ENCODE results near the gene RNU1-2.
A peak's percentile ranks its signal among the peaks of the same experiment; 100 is the strongest.
"Not testable (repeated sequence)": the region's sequence is repeated elsewhere in the genome, so short reads cannot be mapped to it uniquely, and the experiment has no call there.

RNU1-2 gene

DNA sequence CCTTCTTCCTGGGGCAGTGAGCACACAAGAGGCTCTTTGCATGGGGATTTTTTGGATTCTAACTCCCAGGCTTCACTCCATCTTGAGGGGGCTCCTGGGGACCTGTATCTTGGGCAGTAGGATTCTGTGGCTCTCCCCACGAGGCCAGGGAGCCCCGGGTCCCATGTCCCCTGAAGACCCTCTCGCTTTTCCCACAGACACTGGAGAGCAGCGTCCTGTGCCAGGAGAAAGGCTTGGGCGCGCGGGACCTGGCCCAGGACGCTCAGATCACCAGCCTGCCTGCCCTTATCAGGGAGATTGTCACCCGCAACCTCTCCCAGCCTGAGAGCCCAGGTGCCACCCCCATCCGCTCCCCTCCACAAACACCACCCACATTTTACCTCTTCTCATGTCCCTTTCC lies 26.7 kb downstream of the RNU1-2 start:
- no peaks in the 10 kb centered on the region for H3K9me3 ChIP-seq
- H3K27me3 ChIP-seq (ENCODE audit: low read depth): no peaks in the 10 kb centered on the region
- no peak for DNase-seq (ENCODE audit: low spot score in 2 of 2)
- H3K36me3 ChIP-seq (replicated peaks): no peaks in the 10 kb centered on the region
- H3K4me3 ChIP-seq: no peak overlapping the region
- in situ Hi-C loops (cut with MboI; ENCODE audit: low sequenced_read_pairs): no loop called here
- peaks cover 7% of the 10 kb centered on the region for H3K4me1 ChIP-seq

DNA sequence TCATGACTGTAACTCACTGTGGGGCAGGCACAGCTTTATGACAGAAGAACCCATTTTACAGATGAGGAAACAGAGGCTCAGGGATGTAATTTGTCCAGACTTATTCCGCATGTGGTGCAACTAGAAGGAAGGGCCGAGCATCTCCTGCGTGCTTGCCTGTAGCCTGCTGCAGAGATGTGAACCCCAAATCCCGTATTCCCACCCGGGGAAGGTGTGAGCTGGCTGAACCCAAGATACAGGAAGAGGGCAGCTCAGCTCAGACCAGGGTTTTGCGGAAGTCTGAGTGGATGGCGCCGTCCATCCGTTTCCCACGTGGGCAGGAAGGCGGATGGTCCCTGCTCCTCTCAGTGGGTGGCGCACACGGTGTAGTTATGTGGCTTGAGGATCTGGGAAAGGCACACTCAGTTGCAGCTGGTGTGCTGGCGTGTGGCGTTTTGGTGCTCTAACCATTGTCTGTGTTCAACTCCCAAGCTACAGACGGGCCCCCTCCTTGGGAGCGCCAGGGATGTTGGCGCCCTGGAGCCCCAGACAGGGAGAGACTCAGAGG lies 27.2 kb downstream of the RNU1-2 start:
- no peak overlapping the region for H3K4me3 ChIP-seq

DNA sequence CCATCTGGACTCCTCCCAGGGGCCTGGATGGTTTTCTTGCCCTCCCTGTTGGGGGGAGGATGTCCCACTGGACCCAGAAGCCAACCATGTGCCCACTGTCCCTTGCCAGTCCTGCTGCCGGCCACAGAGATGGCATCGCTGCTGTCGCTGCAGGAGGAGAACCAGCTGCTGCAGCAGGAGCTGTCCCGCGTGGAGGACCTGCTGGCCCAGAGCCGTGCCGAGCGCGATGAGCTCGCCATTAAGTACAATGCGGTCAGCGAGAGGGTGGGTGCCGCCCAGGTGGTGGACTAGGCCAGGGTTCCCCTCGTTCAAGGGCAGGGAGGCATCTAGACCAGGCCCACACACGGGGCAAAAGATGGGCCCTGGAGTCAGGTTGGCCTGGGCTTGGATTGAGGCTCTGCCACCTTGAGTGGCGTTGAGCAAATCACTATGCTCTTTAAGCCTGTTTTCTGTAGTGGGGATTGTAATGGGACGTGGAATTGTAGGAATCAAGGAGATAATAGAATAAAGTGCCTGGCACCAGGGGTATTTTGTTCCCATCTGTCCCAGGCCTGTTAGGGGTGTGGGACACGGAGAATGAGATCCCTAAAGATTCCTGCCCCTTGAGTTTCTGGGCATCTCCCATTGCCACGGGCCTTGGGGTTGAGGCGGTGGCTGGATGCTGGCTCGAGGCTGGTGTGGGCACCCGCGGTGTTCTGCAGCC lies 28.6 kb downstream of the RNU1-2 start:
- H3K36me3 ChIP-seq (replicated peaks): no peaks in the 10 kb centered on the region
- in situ Hi-C loops (cut with MboI; ENCODE audit: low sequenced_read_pairs): no loop called here
- DNase-seq (ENCODE audit: low spot score in 2 of 2): no peak
- H3K9me3 ChIP-seq: no peaks in the 10 kb centered on the region
- peaks cover 7% of the 10 kb centered on the region for H3K4me1 ChIP-seq
- H3K27me3 ChIP-seq (ENCODE audit: low read depth): no peaks in the 10 kb centered on the region
- H3K4me3 ChIP-seq: no peak overlapping the region

More for the DNA sequence above, 27.2 kb downstream of the RNU1-2 start:
- in situ Hi-C loops (cut with MboI; ENCODE audit: low sequenced_read_pairs): no loop called here
- no peaks in the 10 kb centered on the region for H3K27me3 ChIP-seq (ENCODE audit: low read depth)
- no peaks in the 10 kb centered on the region for H3K36me3 ChIP-seq (replicated peaks)
- peaks cover 7% of the 10 kb centered on the region for H3K4me1 ChIP-seq
- H3K9me3 ChIP-seq: no peaks in the 10 kb centered on the region
- DNase-seq (ENCODE audit: low spot score in 2 of 2): no peak

DNA sequence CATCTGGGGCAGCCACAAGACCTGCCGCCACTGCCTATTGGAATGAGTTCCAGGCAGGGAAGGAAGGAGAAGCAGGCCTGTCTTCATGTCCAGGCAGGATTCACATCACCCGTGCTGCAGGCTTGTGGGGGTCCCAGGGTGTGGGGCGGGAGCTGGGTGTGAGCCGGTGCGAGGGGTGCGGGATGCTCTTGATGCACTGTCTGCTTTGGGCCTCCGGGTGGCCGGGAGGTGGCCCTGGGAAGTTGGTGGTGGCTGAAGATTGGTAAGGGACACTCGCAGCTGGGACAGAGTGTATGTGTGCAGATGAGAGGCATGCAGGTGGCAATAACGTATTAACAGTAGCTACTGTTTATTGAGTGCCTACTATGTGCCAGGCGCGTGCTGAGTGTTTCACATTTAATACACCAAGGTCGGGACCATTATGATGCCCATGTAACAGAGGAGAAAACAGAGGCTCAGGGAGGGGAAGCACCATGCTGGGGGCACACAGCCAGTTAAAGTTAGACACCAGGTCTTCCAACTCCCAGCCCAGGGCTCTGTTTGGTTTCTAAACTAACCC lies 29.2 kb downstream of the RNU1-2 start:
- no peaks in the 10 kb centered on the region for H3K9me3 ChIP-seq
- H3K4me1 ChIP-seq: peaks cover 7% of the 10 kb centered on the region
- no peak for DNase-seq (ENCODE audit: low spot score in 2 of 2)
- H3K27me3 ChIP-seq (ENCODE audit: low read depth): no peaks in the 10 kb centered on the region
- no peaks in the 10 kb centered on the region for H3K36me3 ChIP-seq (replicated peaks)
- H3K4me3 ChIP-seq: no peak overlapping the region
- in situ Hi-C loops (cut with MboI; ENCODE audit: low sequenced_read_pairs): no loop called here

DNA sequence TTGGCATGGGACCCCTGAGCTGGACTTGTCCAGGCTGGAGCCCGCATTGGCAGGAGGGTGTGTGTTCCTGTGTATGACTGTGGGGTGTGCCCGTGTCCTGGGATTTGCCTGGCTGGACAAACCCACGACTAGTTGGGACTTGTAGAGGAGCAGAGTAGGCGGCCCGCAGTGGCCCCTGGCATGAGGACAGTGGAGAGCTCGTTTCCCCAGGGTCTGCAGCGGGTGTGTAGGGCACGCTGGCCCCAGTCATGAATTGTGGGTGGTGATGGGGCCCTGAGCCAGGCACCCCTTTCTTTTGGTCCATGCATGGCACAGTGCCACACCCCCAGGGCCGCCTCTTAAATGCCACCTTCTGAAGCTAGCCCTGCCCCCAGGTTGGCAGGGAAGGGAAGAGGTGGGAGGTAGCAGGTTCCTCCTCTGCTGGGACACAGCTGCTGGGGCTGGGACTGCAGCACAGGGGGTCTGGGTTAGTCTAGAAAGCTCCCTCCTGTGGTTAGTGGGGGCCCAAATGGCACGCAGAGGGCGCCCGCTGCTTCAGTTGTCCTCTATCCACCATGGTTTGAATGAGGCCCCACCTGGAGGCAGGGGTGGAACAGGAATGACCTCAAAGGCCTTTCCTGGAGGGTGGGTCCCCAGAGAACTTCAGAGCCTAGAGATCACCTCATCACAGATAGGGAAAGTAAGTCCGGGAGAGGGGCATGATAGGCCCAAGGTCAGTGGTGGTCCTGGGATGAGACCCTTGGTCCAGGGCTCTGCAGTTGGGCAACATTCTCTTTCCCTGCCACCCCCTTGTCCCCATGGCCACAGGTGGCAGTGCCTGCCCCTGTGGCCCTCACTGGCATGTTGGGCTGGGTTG lies 30.1 kb downstream of the RNU1-2 start:
- in situ Hi-C loops (cut with MboI; ENCODE audit: low sequenced_read_pairs): no loop called here
- no peak for DNase-seq (ENCODE audit: low spot score in 2 of 2)
- H3K9me3 ChIP-seq: no peaks in the 10 kb centered on the region

GRCh38 chr1:16926491-16927073 lies 30.8 kb downstream of the RNU1-2 start:
- in situ Hi-C loops (cut with MboI; ENCODE audit: low sequenced_read_pairs): no loop called here
- DNase-seq (ENCODE audit: low spot score in 2 of 2): peak; percentile 70 to 75
- Histone ChIP-seq H3K27me3 (ENCODE audit: low read depth) (no peaks in the 10 kb centered on the region), H3K4me3 (no peak overlapping the region), H3K4me1 (peaks cover 7% of the 10 kb centered on the region), H3K9me3 (no peaks in the 10 kb centered on the region), H3K36me3 (replicated peaks) (no peaks in the 10 kb centered on the region)

More for the DNA sequence above, 30.1 kb downstream of the RNU1-2 start:
- no peaks in the 10 kb centered on the region for H3K36me3 ChIP-seq (replicated peaks)
- H3K4me3 ChIP-seq: no peak overlapping the region
- H3K27me3 ChIP-seq (ENCODE audit: low read depth): no peaks in the 10 kb centered on the region
- peaks cover 7% of the 10 kb centered on the region for H3K4me1 ChIP-seq

DNA sequence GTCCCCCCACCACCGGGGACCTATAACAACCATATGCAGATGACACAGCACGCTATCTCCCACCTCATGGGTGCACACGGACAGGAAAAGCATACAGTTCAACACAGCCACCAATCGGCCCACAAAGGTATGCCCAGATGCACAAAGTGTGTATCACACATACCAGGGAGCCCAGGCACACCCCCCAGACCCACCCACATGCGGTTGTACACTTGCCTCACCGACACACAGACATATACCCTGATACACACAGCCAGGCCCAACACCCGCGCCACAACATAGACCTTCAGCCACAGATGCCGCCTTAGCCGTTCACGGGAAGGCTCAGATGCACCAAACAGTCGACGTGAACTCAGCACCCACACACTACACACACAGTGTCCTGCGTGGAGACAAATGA lies 31.5 kb downstream of the RNU1-2 start:
- Histone ChIP-seq H3K9me3 (no peaks in the 10 kb centered on the region), H3K27me3 (ENCODE audit: low read depth) (no peaks in the 10 kb centered on the region), H3K4me1 (peaks cover 7% of the 10 kb centered on the region), H3K36me3 (replicated peaks) (no peaks in the 10 kb centered on the region), H3K4me3 (no peak overlapping the region)
- no peak for DNase-seq (ENCODE audit: low spot score in 2 of 2)
- in situ Hi-C loops (cut with MboI; ENCODE audit: low sequenced_read_pairs): no loop called here

DNA sequence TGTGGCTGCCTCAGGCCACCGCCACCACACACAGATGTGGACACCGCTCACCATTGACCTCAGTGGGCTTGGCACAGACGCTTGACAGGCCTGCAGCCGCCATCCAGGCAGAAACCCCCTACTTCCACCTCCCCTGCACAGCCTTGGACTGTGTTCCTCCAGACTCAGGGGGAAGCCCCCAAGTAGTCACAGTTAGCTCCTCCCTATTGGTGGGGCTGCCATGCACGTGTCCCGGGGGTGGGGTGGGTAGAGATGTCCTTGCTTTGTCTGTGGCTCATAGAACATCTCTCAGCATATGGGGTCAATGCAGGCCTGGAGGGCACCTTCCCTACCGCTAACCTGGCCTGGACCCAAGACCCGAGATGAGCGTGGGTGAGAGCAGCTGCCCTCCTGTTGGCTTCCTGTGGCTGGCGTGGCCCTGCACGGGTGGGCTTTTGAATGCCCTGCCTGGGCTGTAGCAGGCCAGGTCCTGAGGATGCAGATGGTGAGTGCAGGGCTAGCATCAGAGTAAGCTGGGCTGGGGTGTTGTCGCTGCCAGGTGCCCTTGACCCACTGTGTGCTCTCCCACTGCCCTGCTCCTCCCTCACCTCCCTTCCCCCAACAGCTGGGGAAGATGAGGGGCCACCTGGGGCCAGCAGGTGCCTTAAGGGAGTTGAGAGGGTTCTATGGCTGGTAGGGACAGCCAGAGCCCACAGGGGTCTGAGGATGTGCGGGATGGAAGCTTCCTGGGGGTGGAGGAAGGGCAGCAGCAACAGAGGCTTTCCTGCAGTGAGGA lies 32.1 kb downstream of the RNU1-2 start:
- H3K36me3 ChIP-seq (replicated peaks): no peaks in the 10 kb centered on the region
- no peaks in the 10 kb centered on the region for H3K9me3 ChIP-seq
- DNase-seq (ENCODE audit: low spot score in 2 of 2): no peak
- H3K4me3 ChIP-seq: no peak overlapping the region
- in situ Hi-C loops (cut with MboI; ENCODE audit: low sequenced_read_pairs): no loop called here
- H3K27me3 ChIP-seq (ENCODE audit: low read depth): no peaks in the 10 kb centered on the region
- H3K4me1 ChIP-seq: peaks cover 7% of the 10 kb centered on the region

DNA sequence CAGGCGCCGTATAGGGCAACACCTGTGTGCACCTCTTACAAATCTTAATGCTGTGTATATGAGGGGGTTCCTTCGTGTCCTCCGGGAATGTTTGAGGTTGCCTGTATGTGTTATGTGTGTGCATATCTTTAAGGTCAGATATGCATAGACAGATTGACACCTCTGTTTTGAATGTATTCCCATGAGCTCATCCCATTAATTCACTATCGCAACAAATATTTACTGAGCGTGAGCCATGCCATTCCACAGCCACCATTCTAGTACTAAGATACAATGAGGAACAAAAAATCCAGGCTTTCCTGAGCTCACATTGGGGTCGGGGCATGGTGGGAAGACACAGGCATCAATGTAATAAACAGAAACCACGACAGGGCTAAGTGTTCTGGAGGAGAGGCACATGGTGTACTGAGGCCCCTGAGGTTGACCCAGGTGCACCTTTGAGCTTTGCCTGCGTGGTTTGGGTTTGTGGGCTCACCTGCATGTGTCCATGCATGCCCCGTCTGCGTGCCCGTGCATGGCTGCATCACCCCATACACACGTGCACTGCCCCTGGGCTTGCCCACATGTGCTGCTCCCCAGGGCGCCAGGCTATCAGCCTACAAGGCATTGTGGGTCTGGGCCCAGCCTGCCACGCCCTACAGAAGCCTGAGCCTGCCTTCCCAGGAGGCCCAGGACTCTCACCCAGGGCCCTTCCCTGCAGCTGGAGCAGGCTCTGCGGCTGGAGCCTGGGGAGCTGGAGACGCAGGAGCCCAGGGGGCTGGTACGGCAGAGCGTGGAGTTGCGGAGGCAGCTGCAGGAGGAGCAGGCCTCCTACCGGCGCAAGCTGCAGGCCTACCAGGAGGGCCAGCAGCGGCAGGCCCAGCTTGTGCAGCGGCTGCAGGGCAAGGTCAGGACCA lies 33.6 kb downstream of the RNU1-2 start:
- in situ Hi-C loops (cut with MboI; ENCODE audit: low sequenced_read_pairs); H3K4me1 ChIP-seq; H3K9me3 ChIP-seq; H3K27me3 ChIP-seq (ENCODE audit: low read depth); H3K36me3 ChIP-seq (replicated peaks); DNase-seq (ENCODE audit: low spot score in 2 of 2); H3K4me3 ChIP-seq: not testable (repeated sequence)

DNA sequence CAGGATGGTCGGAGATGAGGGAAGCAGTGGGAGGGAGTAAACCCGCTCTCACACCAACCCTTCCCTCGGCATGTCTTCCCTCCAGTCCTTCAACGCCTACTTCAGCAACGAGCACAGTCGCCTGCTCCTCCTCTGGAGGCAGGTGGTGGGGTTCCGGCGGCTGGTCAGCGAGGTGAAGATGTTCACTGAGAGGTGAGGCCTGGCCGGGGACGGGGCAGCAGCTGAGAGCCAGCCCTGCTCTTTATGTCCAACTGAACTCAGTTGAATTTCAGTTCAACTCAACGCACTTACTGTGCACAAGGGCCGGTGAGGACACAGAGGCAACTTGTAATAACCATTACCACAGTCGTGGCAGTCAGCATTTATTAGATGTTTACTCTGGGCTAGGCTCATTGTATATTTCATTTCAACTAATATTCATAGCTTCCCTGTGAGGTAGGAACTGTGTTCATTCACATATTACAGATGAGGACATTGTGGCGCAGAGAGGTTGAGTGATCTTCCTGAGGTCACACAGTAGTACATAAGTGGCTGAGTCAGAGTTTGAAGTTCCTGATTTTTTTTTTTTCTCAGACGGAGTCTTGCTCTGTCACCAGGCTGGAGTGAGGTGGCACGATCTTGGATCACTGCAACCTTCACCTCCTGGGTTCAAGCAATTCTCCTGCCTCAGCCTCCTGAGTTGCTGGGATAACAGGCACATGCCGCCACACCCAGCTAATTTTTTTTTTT lies 35.6 kb downstream of the RNU1-2 start:
- H3K4me1 ChIP-seq; H3K36me3 ChIP-seq (replicated peaks); H3K4me3 ChIP-seq; H3K9me3 ChIP-seq; H3K27me3 ChIP-seq (ENCODE audit: low read depth); in situ Hi-C loops (cut with MboI; ENCODE audit: low sequenced_read_pairs); DNase-seq (ENCODE audit: low spot score in 2 of 2): not testable (repeated sequence)

GRCh38 chr1:16933945-16934344 lies 38.2 kb downstream of the RNU1-2 start:
- H3K4me3 ChIP-seq; H3K27me3 ChIP-seq (ENCODE audit: low read depth); H3K36me3 ChIP-seq (replicated peaks); in situ Hi-C loops (cut with MboI; ENCODE audit: low sequenced_read_pairs); H3K9me3 ChIP-seq; H3K4me1 ChIP-seq; DNase-seq (ENCODE audit: low spot score in 2 of 2): not testable (repeated sequence)

DNA sequence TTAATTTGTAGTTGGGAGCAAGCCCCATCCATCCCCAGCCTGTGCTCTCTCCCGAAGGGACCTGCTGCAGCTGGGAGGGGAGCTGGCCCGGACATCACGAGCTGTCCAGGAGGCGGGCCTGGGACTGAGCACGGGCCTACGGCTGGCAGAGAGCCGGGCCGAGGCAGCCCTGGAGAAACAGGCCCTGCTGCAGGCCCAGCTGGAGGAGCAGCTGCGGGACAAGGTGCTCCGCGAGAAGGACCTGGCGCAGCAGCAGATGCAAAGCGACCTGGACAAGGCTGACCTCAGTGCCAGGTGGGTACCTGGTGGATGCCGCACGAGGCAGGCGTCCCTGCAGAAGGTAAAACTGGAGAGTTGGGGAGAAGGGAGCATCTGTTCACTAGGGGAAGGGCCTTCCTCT lies 40.8 kb downstream of the RNU1-2 start:
- H3K36me3 ChIP-seq (replicated peaks); H3K4me3 ChIP-seq; H3K4me1 ChIP-seq; DNase-seq (ENCODE audit: low spot score in 2 of 2); H3K27me3 ChIP-seq (ENCODE audit: low read depth); H3K9me3 ChIP-seq: not testable (repeated sequence)
- in situ Hi-C loops (cut with MboI; ENCODE audit: low sequenced_read_pairs): loop anchor here (5.0 kb wide), 1 partner anchor 454 kb away; no protein-coding TSS in a partner anchor
